HepG2 (cell line): Measurements from ENCODE around the gene C1QTNF12. TPM values are rescaled to one million over a fixed set of nuclear protein-coding genes. Genes with fewer than 3 reads are reported as not detected.
A peak's percentile ranks its signal among the peaks of the same experiment; 100 is the strongest.

Experiments used
- ATAC-seq: fragments of 200-7000 bp; cut with Tn5 transposase; 3 replicates; pipeline ENCODE4 v1.9.1; 2020; ENCODE audit warnings: mild to moderate bottlenecking, moderate library complexity
- BruUV-seq: library from RNA; stranded (reverse); fragments of 400-500 nt; replicated peaks from 2 replicates; lab custom pipeline; 2021; lab: Mats Ljungman, UMichigan
- CTCF ChIA-PET: fragments of 300-600 bp; formaldehyde crosslinking; extraction: SDS; loops from one replicate; lab custom pipeline; 2021; ENCODE audit warnings: low total read pairs, inconsistent platforms, low intra/inter-chr PET ratio; lab: Yijun Ruan, JAX
- POLR2A ChIA-PET: fragments of 350-600 bp; sonication (Branson Sonifier 250); formaldehyde crosslinking; loops from one replicate; lab custom pipeline; 2020; ENCODE audit warnings: antibody characterized with exemption, inconsistent platforms; lab: Yijun Ruan, JAX
- DNase-seq: peaks from one replicate; pipeline ENCODE4 v3.0.0-alpha.2; 2015; ENCODE audit warnings: low spot score
- FAIRE-seq: peaks from 3 replicates; lab custom pipeline; 2011; peaks lifted over from hg19 to GRCh38; lab: Jason Lieb, UNC
- H2AFZ ChIP-seq: one replicate; pipeline ENCODE4 v1.6.1; 2011; ENCODE audit warnings: low read length, inconsistent platforms
- H3K27ac ChIP-seq: fragments of 300-600 bp; 3 replicates; pipeline ENCODE4 v1.8.0; 2011; ENCODE audit warnings: mixed run types, mild to moderate bottlenecking, mixed read lengths, low read length, inconsistent platforms; ENCODE audit not compliant: insufficient read depth; ENCODE audit errors: extremely low read length
- H3K27me3 ChIP-seq, 2 experiments: fragments of 200-600 bp in 1 of 2; 2 replicates in 1 of 2; 3 replicates in 1 of 2; pipeline versions ENCODE4 v1.6.0 to v1.8.0; 2011; ENCODE audit warnings: low read length in 2 of 2, mild to moderate bottlenecking in 2 of 2, moderate library complexity in 2 of 2, inconsistent platforms in 1 of 2; ENCODE audit not compliant: insufficient read depth in 2 of 2, control insufficient read depth in 1 of 2
- H3K36me3 ChIP-seq, 2 experiments: fragments of 200-600 bp in 1 of 2; replicated peaks in 1 of 2; 2 replicates in 1 of 2; 3 replicates in 1 of 2; pipeline versions ENCODE4 v1.5.1 to v1.8.0; 2011; ENCODE audit warnings: low read length in 2 of 2, inconsistent platforms in 1 of 2; ENCODE audit not compliant: insufficient read depth in 2 of 2, control insufficient read depth in 1 of 2
- H3K4me1 ChIP-seq: 2 replicates; pipeline ENCODE4 v1.5.1; 2012; ENCODE audit warnings: low read length, inconsistent platforms; ENCODE audit not compliant: insufficient read depth
- H3K4me2 ChIP-seq: 2 replicates; pipeline ENCODE4 v1.6.0; 2011; ENCODE audit warnings: low read depth, low read length, inconsistent platforms
- H3K4me3 ChIP-seq, 3 experiments: fragments of 200-600 bp in 1 of 3; sonication (generic), shearing (Covaris generic) in 1 of 3; replicated peaks in 1 of 3; 2 replicates each; pipeline ENCODE4 v1.5.1; 2011 to 2016; ENCODE audit warnings: low read length in 3 of 3, inconsistent platforms in 2 of 3, low read depth in 2 of 3, mild to moderate bottlenecking in 2 of 3, control low read depth in 1 of 3, mixed read lengths in 1 of 3; ENCODE audit not compliant: insufficient read depth in 1 of 3
- H3K79me2 ChIP-seq: one replicate; pipeline ENCODE4 v1.6.1; 2011; ENCODE audit warnings: low read length, inconsistent platforms; ENCODE audit not compliant: insufficient read depth
- H3K9ac ChIP-seq: 2 replicates; pipeline ENCODE4 v1.6.0; 2011; ENCODE audit warnings: mild to moderate bottlenecking, low read depth, low read length, inconsistent platforms; ENCODE audit not compliant: insufficient read depth
- H3K9me3 ChIP-seq: 2 replicates; pipeline ENCODE4 v1.5.1; 2012; ENCODE audit warnings: mild to moderate bottlenecking, low read length
- H4K20me1 ChIP-seq: 2 replicates; pipeline ENCODE4 v1.6.0; 2011; ENCODE audit warnings: inconsistent platforms, mild to moderate bottlenecking, low read length, moderate library complexity; ENCODE audit not compliant: insufficient read depth
- FOXA1 ChIP-seq, 2 experiments: fragments of 450-650 bp in 1 of 2; sonication (generic) in 1 of 2; formaldehyde crosslinking in 1 of 2; IDR thresholded peaks; 2 replicates each; pipeline versions ENCODE4 v1.4.0 to v1.6.1; 2016 to 2020; ENCODE audit warnings: missing genetic modification reagents in 1 of 2
- RNF219 ChIP-seq: sonication (generic); formaldehyde crosslinking; IDR thresholded peaks from 2 replicates; pipeline ENCODE4 v1.5.0; 2020; ENCODE audit warnings: mild to moderate bottlenecking, missing genetic modification reagents
- SMARCE1 ChIP-seq: fragments of 450-650 bp; IDR thresholded peaks from 2 replicates; pipeline ENCODE4 v1.6.1; 2017; ENCODE audit warnings: borderline replicate concordance
- TFAP4 ChIP-seq: sonication (generic); IDR thresholded peaks from 2 replicates; pipeline ENCODE4 v1.6.1; 2016; ENCODE audit warnings: low read depth, borderline replicate concordance
- TSC22D2 ChIP-seq: sonication (generic); formaldehyde crosslinking; IDR thresholded peaks from 2 replicates; pipeline ENCODE4 v1.5.1; 2020; ENCODE audit warnings: missing genetic modification reagents, mild to moderate bottlenecking, borderline replicate concordance
- ZNF790 ChIP-seq: sonication (generic); formaldehyde crosslinking; IDR thresholded peaks from 2 replicates; pipeline ENCODE4 v1.8.0; 2022; ENCODE audit warnings: missing genetic modification reagents, mild to moderate bottlenecking, borderline replicate concordance
- ZNF883 ChIP-seq: sonication (generic); formaldehyde crosslinking; IDR thresholded peaks from 2 replicates; pipeline ENCODE4 v1.5.1; 2020; ENCODE audit warnings: mild to moderate bottlenecking, missing genetic modification reagents; ENCODE audit errors: not compliant biosample characterization
- WGBS: methylation state at CpG from one replicate; pipeline ENCODE4 v1.1.6; 2017; ENCODE audit warnings: low lambda C conversion rate; 5-methylcytosine and 5-hydroxymethylcytosine counted together
- in situ Hi-C: cut with HindIII; loops from 2 replicates; pipeline ENCODE4 v1.10.0; 2017; ENCODE audit warnings: low pct_unique_long_range_greater_than_20kb; ENCODE audit not compliant: extremely low pct_ligation_motif_present
- intact Hi-C: fragments of 100-400 bp; cut with micrococcal nuclease; formaldehyde crosslinking; loops from one replicate; pipeline ENCODE4 v1.10.0; 2022; ENCODE audit not compliant: unreplicated experiment
- polyA plus RNA-seq, 8 experiments: library from polyadenylated mRNA; depleted of rRNA in 3 of 8; stranded (reverse) in 7 of 8; unstranded in 1 of 8; fragments of >200 nt; fragmentation: Illumina TruSeq in 4 of 8; extraction: Trizol in 4 of 8; gene quantifications; 2 replicates each; pipeline versions ENCODE4 v1.2.1 to v1.2.3, GENCODE V29; 2011 to 2016; ENCODE audit warnings: low read depth in 4 of 8, missing spikeins in 1 of 8, mixed read lengths in 1 of 8; ENCODE audit not compliant: insufficient read depth in 1 of 8
- total RNA-seq, 5 experiments: library from RNA; depleted of rRNA; stranded (reverse); fragments of >200 nt; fragmentation: Illumina TruSeq; extraction: Trizol; gene quantifications; 2 replicates each; pipeline ENCODE4 v1.2.3, GENCODE V29; 2016; ENCODE audit warnings: low read depth in 1 of 5
- TF ChIP-seq, protein P1 (sequence below): sonication (generic); formaldehyde crosslinking; IDR thresholded peaks from 2 replicates; pipeline ENCODE4 v1.4.0; 2020; ENCODE audit warnings: missing genetic modification reagents
- TF ChIP-seq, protein P2 (sequence below): sonication (generic); formaldehyde crosslinking; IDR thresholded peaks from 2 replicates; pipeline ENCODE4 v1.4.0; 2020; ENCODE audit warnings: missing genetic modification reagents; ENCODE audit errors: not compliant biosample characterization
- TF ChIP-seq, protein P3 (sequence below): sonication (generic); formaldehyde crosslinking; IDR thresholded peaks from 2 replicates; pipeline ENCODE4 v1.9.0; 2022; ENCODE audit warnings: missing genetic modification reagents, mild to moderate bottlenecking, borderline replicate concordance

Gene C1QTNF12
- total and polyA plus RNA-seq, 2 of the 13 experiments (the other 11 are each of a cell fraction or from before 2014, with no cell fraction given), result 0.18 to 0.64 TPM

DNA sequence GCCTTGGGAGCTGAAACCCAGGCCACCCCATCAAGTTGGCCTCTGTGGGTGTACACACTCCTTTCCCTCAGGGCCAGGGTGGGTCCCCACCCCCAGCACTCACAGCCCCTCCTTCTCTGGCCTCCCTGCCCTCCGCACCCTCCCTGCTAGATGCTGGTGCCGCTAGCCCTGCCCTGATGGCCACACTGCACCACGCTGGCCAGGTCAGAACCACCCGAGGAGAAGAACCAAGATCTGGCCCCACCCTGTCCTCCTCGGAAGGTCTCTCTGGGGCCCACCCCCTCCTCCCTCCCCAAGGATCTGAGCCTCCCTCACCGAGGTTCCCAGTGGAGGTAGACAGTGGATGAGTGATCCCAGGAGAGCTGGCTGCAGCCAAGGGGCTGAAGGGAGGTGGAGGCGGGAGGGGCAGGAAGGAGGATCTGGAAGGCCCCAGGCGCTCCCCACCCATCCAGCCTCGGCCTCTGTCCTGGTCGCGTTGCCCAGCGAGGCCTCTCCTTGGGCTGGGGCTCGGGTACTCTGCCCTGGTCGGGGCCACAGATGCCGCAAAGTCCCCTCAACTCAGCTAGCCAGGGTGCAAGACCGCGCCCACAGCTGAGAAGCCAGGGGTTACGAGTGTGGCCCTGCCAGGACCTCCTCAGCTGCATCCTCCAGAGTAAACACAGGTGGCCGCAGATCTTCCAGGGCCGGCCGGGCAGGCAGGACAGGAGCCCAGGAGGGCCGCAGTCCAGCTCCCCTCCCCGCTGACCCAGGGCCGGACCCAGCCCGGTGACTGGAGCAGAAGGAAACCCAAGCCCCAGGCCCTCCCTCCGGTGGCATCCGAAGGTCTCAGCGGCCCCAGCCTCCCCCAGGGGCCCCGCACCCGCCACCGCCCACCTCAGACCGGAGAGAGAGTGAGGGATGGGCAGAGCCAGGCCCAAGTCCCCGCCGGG is 9.3 kb downstream of the C1QTNF12 start:
- peak overlapping the region; percentile 31 for H3K27ac ChIP-seq
- H2AFZ ChIP-seq, result no peak overlapping the region
- intact Hi-C loops, result loop anchor here (10.0 kb wide), 2 partner anchors 62 to 232 kb away; partner anchors contain the start of genes HES4 and TTLL10
- TF ChIP-seq FOXA1 (IDR thresholded peaks at IDR 0.05) (no peak), FOXA1 (CRISPR knock-in tag; IDR thresholded peaks at IDR 0.05) (peak; percentile 82), TFAP4 (peak; percentile 87; the same call in 1 of the 2 replicates), ZNF790 (CRISPR knock-in tag) (0 out of 2 replicates have a peak, but pooled peaks have one; percentile 10), RNF219 (CRISPR knock-in tag) (0 out of 2 replicates have a peak, but pooled peaks have one; percentile 41), SMARCE1 (no peak), TSC22D2 (CRISPR knock-in tag) (peak; percentile 15; the same call in 1 of the 2 replicates), ZNF883 (CRISPR knock-in tag) (no peak)
- TF ChIP-seq, protein P1, sequence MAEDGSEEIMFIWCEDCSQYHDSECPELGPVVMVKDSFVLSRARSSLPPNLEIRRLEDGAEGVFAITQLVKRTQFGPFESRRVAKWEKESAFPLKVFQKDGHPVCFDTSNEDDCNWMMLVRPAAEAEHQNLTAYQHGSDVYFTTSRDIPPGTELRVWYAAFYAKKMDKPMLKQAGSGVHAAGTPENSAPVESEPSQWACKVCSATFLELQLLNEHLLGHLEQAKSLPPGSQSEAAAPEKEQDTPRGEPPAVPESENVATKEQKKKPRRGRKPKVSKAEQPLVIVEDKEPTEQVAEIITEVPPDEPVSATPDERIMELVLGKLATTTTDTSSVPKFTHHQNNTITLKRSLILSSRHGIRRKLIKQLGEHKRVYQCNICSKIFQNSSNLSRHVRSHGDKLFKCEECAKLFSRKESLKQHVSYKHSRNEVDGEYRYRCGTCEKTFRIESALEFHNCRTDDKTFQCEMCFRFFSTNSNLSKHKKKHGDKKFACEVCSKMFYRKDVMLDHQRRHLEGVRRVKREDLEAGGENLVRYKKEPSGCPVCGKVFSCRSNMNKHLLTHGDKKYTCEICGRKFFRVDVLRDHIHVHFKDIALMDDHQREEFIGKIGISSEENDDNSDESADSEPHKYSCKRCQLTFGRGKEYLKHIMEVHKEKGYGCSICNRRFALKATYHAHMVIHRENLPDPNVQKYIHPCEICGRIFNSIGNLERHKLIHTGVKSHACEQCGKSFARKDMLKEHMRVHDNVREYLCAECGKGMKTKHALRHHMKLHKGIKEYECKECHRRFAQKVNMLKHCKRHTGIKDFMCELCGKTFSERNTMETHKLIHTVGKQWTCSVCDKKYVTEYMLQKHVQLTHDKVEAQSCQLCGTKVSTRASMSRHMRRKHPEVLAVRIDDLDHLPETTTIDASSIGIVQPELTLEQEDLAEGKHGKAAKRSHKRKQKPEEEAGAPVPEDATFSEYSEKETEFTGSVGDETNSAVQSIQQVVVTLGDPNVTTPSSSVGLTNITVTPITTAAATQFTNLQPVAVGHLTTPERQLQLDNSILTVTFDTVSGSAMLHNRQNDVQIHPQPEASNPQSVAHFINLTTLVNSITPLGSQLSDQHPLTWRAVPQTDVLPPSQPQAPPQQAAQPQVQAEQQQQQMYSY (CRISPR knock-in tag), result no peak
- TF ChIP-seq, protein P2, sequence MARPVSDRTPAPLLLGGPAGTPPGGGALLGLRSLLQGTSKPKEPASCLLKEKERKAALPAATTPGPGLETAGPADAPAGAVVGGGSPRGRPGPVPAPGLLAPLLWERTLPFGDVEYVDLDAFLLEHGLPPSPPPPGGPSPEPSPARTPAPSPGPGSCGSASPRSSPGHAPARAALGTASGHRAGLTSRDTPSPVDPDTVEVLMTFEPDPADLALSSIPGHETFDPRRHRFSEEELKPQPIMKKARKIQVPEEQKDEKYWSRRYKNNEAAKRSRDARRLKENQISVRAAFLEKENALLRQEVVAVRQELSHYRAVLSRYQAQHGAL (CRISPR knock-in tag), result no peak
- TF ChIP-seq, protein P3, sequence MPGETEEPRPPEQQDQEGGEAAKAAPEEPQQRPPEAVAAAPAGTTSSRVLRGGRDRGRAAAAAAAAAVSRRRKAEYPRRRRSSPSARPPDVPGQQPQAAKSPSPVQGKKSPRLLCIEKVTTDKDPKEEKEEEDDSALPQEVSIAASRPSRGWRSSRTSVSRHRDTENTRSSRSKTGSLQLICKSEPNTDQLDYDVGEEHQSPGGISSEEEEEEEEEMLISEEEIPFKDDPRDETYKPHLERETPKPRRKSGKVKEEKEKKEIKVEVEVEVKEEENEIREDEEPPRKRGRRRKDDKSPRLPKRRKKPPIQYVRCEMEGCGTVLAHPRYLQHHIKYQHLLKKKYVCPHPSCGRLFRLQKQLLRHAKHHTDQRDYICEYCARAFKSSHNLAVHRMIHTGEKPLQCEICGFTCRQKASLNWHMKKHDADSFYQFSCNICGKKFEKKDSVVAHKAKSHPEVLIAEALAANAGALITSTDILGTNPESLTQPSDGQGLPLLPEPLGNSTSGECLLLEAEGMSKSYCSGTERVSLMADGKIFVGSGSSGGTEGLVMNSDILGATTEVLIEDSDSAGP (CRISPR knock-in tag), result 0 out of 2 replicates have a peak, but pooled peaks have one; percentile 13

More for the DNA sequence above, 9.3 kb downstream of the C1QTNF12 start:
- H3K79me2 ChIP-seq, result peaks cover 4% of the 10 kb centered on the region
- ChIA-PET POLR2A (interaction anchor here (0.9 to 3.3 kb wide), 9 partner anchors 37 to 218 kb away, joined by 3 to 13 read pairs (median 6); partner anchors contain the start of genes AGRN and UBE2J2), CTCF (no interaction called here)
- peaks cover 88% of the 10 kb centered on the region for H3K4me1 ChIP-seq
- peak overlapping the region; percentile 39 to 80 (median 47) for H3K4me3 ChIP-seq
- no peaks in the 10 kb centered on the region; a peak in 1 of 5 replicates for H3K27me3 ChIP-seq
- H3K9ac ChIP-seq, result peak overlapping the region; percentile 61
- no TSS peak for BruUV-seq
- FAIRE-seq (no peak), ATAC-seq (peak; percentile 5), DNase-seq (no peak)
- no peaks in the 10 kb centered on the region for H3K9me3 ChIP-seq
- H4K20me1 ChIP-seq, result no peaks in the 10 kb centered on the region
- in situ Hi-C loops, result no loop called here
- H3K36me3 ChIP-seq, result no peaks in the 10 kb centered on the region
- peak overlapping the region; percentile 87 for H3K4me2 ChIP-seq
- 0% methylated on average over 8 of the region's 34 CpGs for WGBS
